Medulla oblongata (tissue), 1 donor: Measurements from ENCODE around the gene ICAM1.
"Not testable (repeated sequence)": the region's sequence is repeated elsewhere in the genome, so short reads cannot be mapped to it uniquely, and the experiment has no call there.

Experiments used
- DNase-seq: peaks from one replicate; pipeline ENCODE4 v3.0.0-alpha.2; 2015; ENCODE audit errors: extremely low spot score

The ICAM1 gene, protein sequence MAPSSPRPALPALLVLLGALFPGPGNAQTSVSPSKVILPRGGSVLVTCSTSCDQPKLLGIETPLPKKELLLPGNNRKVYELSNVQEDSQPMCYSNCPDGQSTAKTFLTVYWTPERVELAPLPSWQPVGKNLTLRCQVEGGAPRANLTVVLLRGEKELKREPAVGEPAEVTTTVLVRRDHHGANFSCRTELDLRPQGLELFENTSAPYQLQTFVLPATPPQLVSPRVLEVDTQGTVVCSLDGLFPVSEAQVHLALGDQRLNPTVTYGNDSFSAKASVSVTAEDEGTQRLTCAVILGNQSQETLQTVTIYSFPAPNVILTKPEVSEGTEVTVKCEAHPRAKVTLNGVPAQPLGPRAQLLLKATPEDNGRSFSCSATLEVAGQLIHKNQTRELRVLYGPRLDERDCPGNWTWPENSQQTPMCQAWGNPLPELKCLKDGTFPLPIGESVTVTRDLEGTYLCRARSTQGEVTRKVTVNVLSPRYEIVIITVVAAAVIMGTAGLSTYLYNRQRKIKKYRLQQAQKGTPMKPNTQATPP

DNA sequence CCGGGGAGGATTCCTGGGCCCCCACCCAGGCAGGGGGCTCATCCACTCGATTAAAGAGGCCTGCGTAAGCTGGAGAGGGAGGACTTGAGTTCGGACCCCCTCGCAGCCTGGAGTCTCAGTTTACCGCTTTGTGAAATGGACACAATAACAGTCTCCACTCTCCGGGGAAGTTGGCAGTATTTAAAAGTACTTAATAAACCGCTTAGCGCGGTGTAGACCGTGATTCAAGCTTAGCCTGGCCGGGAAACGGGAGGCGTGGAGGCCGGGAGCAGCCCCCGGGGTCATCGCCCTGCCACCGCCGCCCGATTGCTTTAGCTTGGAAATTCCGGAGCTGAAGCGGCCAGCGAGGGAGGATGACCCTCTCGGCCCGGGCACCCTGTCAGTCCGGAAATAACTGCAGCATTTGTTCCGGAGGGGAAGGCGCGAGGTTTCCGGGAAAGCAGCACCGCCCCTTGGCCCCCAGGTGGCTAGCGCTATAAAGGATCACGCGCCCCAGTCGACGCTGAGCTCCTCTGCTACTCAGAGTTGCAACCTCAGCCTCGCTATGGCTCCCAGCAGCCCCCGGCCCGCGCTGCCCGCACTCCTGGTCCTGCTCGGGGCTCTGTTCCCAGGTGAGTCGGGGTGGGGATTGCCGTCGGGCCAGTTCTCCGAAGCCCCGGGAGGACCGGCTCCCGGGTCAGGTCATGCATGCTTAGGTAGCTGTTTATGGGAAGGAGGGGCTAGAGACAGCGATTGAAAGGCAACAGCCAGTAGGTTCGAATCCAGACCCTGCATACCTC, at the start of gene ICAM1:
Gene ICAM1 (plus strand): TSS at position 505 of the 779 bp plus-strand sequence. CDS start 40 bp downstream, at position 545.
- DNase-seq: peak; percentile 61

DNA sequence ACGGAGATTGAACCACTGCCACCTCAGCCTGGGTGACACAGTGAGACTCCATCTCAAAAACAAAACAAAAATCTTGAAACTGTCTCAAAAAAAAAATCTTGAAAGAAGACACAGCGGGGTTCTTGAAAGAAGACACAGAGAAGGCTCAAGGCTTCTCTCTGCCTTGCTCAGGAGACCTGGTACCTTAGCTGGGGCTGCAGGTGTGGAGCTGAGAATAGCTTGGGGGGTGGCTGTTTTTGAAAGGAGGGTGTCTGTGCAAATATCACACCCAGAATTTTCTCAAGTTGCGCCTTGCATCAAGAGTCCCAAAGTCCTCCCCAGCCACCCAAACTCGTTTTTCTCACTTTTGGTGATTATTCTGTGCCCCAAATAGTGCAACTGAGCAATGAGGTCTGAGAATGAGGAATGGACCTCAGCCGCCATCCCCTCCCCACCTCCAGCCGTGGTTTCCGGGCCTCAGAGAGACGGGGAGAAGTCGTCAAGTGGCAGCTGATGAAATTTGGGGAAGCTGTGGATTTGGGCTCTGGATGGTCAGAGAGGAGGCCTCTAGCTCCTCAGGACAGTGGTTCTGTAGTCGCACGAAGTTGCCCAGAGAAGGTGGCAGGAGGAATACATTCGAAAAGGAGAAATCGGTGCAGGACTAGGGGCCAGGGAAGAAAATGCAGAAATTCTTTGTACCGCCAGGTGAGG, 48.6 kb upstream of the ICAM1 start:
- peak; percentile 27 for DNase-seq

DNA sequence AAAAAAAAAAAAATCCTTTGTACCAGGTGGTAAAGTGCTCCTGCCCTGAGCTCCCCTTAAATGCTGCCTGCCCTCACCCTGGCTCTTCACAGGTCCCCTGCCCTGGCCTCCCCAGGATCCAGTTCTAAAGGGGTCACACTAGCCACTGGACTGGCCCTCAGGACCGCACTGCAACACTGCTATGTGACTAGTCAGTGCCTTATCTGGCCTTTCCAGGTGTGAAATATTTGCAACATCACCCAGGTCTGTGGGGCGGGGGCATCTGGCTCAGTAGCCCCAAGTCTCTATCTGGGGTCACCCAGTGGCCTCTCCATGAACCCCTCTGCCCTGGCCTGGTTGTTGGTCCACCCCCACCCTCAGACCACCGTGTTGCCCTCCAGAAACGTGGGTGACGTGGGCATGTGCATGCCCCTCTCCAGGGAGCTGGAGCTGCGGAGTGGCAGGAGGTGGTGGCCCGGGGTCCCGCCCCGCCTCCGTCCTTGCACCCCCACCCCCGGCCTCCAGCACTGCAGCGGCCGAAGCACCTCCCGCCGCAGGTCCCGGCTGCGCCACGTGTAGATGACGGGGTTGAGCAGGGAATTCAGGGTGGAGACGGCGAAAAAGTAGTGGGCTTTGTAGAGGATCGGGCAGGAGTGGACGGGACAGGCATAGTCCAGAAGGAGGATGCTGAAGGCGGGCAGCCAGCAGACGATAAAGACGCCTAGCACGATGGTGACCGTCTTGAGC, 47.3 kb upstream of the ICAM1 start:
- no peak for DNase-seq

DNA sequence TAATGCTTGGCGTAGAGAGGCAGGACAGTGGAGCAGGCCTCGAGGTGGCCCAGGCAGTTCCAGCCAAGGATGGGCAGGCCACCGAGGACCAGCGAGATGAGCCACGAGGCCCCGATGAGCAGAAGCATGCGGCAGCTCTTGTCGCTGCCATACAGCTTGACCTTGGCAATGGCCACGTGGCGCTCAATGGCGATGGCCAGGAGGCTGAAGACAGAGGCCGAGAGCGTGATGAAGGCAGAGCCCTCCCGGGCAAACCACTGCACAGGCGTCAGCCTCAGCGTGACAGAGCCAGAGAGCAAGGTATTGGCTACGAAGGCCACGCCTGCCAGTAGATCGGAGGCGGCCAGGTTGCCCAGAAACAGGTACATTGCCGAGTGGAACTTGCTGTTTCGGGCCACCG, 46.6 kb upstream of the ICAM1 start:
- no peak for DNase-seq

DNA sequence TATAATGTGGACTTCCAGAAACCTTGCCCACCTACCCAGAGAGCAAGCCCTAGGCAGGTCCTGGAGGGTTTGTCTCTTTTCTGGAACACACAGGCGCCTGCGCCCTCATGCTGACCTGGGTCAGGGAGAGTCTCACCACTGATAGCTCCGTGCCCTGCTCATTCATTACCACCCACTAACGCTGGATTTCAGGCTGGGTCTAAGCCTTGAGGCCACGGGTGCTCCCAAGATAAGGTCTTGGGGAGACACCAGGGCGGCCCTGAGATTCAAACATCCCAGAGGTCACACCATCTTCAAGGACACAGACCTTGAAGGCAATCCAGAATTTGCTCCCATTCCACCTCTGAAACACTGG, 44.9 kb upstream of the ICAM1 start:
- DNase-seq: no peak

DNA sequence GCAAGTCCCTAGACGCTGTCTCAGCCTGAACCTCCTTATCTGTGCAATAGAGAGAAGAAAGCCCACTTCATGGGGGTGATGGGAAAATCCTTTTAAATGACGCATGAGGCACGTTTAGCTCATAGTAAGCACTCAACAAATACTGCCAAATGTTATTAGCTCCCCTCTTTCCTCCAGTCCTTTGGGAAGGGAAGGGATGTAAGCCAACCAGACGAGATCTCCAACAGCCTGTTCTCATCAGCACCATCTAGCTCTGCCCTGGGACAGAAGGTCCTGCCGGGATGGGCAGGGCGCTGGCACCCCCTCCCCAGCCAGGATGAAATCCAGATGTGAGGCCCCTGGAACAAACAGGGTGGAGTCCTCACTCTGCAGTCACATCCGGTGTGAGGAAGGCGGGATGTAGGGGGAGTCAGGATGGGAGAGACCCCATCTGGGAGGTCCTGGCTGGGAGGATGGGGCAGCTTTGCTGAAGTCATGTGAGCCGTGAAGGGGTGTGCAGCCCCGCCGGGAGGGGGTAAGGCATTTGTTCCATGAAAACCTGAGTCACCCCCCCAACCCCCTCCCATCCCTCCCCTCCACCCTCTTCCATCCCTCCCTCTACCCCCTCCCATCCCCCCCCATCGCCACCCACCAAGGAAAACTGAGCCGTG, 44.4 kb upstream of the ICAM1 start:
- DNase-seq: peak; percentile 34

DNA sequence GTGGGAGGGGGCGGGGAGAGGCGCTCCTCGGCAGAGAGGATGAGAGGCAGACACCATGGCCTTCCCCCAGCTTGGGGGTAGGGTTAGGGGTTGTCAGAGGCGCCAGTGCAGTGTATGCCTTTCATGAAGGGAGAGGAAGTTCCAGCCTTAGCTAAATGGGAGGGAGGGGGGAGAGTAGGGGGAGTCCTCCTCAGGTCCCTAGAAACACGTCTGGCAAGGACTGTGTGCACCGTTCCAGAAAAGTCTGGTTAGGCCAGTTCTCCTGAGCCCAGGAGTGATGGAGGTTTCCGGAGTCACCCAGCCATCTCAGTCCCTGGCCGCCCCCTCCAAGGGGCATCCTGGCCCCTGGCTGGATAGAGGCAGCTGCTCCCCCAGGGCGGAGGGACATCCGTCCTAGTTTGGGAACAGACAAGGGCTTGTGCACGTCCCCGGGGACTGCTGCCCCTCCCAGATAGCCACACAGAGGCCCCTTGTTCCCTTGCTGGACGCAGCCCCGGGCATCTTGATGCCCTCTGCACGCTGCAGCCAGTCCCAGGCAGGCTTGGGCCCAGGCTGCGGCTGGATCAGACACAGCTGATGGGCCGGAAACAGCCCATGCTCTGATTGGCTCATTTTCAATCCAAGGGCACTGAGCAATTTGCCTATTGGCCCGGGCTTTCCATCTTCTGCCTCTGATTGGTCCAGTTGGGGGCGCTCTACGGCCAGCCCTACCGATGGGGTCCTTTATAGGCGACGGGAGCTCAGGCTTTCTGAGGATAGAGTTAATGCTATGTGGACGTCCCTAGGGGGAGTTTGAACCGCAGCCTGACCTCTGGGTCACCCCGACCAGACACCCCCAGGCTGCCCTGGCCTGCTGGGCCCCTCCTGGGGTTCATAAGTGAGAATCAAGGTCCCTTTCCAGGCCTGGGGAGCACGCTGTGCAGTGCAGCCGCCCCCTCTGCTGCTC, 43.6 kb upstream of the ICAM1 start:
- peak; percentile 94 for DNase-seq

DNA sequence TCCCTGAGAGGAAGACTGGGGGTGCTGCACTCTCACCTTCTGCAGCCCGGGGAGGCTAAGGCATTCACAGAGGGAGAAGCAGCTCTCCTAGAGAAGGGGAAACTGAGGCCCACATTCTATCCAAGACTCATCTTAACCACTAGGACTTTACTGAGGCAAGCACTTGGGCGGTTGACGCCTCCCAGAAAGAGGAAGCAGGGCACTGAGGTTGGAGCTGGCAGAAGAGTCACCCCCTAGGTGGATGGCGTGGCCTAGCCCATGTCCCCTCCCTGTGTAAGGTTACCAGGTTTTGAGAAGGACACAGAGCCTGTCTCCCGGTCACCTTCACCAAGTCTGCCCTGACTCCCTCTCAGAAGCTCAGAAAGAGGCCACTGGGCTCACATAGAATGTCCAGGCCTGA, 42.5 kb upstream of the ICAM1 start:
- DNase-seq: no peak

DNA sequence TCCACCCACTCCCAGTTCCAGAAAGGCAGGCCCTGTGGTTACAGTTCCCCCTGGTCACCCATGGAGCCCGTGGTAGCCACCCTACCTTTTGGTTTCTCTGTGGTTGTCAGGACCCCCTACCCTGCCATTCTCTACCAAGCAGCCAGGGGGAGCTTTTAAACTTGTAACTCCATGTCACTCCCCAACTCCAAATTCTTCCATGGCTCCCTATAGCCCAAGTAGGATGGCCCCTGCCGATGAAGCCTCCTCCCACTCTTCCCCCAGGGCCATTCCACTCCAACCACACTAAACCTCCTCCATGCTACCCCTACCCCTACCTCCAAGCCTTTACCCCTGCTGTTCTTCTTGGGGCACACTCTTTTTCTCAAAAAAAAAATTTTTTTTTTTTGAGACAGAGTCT, 42.0 kb upstream of the ICAM1 start:
- DNase-seq: peak; percentile 11

DNA sequence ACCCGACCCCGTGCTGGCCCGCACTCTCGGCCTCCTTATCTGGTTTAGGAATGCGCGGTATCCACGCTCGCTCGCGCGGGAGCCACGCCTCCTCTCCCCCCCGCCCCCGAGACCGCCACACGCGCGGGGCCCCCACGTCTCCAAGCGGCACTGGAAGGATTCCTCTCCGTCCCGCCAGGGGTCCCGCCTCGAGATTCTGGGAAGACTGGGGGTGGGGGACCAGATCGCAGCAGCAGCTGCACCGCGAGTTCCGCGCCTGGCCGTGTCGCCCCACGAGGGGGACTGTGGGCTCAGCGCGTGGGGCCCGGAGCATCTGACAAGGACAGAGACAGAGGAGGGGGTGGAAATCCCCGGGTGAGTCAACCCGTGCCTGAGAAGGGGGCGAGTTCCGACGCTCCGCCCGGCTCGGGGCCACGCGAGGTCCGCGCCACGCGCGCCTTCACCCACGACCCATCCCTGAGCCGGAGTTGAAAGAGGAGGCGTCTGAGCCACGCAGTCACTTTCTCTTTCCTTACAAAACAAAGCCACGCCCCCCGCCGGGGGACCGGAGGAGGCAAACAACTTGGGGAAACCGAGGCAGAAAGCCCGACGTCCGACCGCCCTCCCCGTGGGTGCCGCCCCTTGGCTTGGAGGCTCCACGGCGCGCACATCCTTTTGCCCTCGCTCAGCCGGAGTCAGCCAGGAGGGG, 40.6 kb upstream of the ICAM1 start:
- peak; percentile 31 for DNase-seq

DNA sequence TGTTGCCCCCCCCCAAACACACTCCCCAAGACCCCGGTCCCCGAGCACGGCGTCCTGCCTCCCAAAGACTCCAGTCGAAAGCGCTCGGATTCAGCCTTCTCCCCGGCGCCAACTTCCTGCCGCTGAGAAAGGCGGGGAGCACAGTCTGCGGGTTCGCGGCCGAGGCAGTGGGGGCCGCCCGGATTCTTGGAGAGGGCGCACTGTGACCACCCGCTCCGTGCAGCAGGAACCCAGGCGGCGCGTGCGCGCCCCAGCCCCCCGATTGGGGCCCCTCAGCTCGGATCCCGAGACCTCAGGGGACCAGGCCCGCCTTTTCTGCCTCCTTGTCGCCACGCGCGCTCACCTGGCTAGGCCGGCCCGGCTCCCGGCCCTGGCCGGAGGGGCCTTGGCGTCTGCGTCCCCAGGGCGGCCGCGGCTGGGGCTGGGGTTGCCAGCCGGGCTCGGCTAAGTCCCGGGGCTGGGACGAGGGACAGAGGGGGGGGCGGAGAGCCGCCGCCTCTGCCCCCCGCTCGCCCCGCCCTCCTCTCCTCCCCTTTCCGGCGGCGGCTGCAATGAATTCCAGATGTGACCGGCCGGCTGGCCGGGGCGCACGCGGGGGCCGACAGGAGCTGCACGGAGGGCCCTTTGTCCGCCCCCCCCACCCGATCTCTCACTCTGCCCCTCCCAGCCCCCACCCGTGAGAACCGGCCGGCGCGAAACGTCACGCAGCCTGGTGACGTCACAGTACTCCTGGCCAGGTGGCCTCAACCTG, 39.9 kb upstream of the ICAM1 start, which contains the start of gene S1PR2:
Gene S1PR2 (minus strand): TSS at position 471 of the 751 bp plus-strand sequence. CDS start 6,426 bp downstream, outside the sequence.
- peak; percentile 50 for DNase-seq

DNA sequence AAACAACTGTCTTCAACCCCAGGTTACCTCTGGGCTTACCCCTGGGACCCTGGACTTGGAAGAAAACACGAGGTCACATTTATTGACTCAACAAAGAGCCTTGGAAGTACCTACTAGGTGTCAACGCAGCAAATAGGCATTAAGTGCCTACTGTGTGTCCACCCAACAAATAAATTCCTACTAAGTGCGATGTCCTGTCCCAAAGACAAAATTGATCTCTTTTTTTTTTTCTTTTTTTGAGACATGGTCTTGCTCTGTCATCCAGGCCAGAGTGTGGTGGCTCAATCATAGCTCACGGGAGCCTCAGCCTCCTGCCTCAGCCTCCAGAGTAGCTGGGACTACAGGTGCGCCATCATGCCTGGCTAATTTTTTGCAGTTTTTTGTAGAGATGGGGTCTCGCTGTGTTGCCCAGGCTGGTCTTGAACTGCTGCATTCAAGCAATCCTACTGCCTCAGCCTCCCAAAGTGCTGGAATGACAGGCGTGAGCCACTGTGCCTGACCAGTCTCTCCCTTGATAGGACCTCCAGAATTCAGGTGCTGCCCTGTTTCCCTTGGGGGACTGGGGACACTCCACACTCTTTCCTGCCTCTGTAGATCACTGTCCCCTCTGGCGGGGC, 39.2 kb upstream of the ICAM1 start:
- DNase-seq: no peak

DNA sequence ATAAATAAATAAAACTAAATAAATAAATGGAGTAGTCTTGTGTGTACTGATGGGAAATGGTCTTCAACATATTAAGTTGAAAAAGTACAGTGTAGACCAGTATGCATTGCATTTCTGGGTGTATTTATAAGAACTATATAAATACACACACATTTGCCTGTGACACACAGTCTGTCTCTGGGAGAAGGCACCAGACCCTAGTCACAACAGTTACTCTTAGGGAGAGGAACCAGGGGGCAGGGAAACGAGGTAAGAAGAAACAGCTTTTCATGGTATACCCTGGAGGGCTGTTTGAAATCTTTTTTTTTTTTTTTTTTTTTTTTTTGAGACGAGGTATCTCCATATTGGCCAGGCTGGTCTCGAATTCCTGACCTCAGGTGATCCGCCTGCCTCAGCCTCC, 37.0 kb upstream of the ICAM1 start:
- DNase-seq: no peak

DNA sequence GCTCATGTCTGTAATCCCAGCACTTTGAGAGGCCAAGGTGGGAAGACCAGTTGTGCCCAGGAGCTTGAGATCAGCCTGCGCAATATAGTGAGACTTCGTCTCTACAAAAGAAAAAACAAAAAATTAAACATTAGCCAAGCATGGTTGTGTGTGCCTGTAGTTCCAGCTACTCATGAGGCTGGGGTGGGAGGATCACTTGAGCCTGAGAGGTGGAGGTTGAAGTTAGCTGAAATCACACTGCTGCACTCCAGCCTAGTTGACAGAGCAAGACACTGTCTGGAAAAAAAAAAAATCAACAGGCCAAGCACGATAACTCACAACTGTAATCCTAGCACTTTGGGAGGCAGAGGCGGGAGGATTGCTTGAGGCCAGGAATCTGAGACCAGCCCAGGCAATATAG, 35.9 kb upstream of the ICAM1 start:
- DNase-seq: no peak

DNA sequence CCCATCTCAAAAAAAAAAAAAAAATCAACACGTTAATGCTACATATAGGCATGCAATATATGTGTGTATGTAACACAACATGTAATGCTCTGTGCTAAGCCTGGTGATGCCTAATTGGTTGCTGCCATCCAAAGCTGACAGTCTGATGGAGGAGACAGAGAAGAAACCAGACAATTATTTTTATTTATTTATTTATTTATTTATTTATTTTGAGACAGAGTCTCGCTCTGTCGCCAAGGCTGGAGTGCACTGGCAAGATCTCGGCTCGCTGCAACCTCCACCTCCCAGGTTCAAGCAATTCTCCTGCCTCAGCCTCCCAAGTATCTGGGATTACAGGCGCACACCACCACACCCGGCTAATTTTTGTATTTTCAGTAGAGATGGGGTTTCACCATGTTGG, 35.5 kb upstream of the ICAM1 start:
- DNase-seq: not testable (repeated sequence)

DNA sequence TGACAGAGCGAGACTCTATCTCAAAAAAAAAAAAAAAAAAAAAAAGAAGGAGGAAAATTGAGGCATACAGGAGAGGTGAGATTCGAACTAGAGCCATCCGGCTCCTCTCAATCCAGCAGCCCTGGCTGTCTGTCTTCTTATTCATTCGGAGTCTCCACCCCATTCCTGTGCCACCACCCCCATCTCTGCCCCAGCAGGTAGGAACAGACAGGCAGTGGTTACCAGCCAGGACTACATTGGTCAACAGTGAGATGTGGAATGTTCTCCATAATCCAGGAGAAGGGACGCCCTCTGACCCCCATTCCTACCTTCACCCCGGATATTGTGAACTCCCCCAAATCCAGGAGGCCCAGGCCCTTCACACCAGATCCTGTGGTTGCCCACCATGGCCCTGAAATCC, 33.2 kb upstream of the ICAM1 start:
- DNase-seq: no peak

DNA sequence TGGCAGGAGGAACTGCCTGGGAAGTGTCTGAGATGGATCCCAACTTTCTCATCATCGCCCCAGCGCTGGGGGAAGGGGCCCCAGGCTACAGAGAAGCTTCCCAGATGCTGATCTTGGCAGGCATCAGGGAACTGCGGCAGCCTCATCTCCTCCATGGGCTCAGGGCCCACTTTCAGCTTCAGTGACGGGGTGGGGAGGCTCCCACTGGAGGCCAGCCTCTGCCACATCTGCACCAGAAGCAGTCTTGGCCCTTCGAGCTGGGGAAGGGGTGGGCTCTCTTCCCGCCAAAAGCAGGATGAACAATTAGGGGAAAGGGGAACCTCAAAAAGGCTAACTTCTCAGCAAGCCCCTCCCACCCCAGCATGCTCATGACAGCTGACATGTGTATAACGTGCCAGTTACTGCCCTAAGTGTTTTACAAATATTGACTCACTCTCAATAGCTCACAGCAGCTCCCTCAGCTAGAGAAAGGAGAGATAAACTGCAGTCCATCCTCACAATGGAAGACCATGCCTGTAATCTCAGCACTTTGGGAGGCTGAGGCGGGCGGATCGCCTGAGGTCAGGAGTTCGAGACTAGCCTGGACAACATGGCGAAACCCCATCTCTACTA, 32.6 kb upstream of the ICAM1 start:
- DNase-seq: no peak
